ENCODE data around the gene ADAMTS18.

DNA sequence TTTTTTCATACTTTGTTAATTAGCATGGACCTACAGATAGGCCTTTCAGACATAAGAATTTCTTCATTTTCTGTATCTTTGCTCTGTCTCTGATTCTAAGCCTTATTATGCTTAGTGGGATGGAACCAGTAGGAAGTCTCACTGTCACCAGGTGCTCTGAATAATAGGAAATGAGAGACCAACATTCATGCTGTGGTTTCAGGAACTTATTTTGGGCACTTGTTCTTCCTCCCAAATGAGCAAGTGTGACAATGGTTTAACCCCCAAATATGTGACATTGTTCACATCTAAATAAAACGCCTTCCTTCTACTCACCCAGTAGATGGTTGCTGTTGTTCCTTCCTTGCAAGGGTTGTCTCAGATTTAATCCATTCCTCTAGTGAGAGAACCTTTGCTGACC, 135.4 kb downstream of the ADAMTS18 start:
- TF ChIP-seq, protein P1, sequence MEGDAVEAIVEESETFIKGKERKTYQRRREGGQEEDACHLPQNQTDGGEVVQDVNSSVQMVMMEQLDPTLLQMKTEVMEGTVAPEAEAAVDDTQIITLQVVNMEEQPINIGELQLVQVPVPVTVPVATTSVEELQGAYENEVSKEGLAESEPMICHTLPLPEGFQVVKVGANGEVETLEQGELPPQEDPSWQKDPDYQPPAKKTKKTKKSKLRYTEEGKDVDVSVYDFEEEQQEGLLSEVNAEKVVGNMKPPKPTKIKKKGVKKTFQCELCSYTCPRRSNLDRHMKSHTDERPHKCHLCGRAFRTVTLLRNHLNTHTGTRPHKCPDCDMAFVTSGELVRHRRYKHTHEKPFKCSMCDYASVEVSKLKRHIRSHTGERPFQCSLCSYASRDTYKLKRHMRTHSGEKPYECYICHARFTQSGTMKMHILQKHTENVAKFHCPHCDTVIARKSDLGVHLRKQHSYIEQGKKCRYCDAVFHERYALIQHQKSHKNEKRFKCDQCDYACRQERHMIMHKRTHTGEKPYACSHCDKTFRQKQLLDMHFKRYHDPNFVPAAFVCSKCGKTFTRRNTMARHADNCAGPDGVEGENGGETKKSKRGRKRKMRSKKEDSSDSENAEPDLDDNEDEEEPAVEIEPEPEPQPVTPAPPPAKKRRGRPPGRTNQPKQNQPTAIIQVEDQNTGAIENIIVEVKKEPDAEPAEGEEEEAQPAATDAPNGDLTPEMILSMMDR (IDR thresholded peaks at IDR 0.05), result no peak
- TF ChIP-seq POLR2A (IDR thresholded peaks at IDR 0.05), result no peak
